SK-N-SH treated with all-trans-retinoic acid at 6 μM for 48 hours (cell line): Measurements from ENCODE around the gene TRIM7.

ENCODE experiments used
- ATAC-seq: fragments of 200-7000 bp; cut with Tn5 transposase; 3 replicates; pipeline ENCODE4 v1.9.1; 2020; ENCODE audit warnings: mild to moderate bottlenecking, moderate library complexity
- ARNTL ChIP-seq: fragments of 450-650 bp; formaldehyde crosslinking; IDR thresholded peaks from 2 replicates; pipeline ENCODE4 v1.5.0; 2020; ENCODE audit warnings: low read depth, mild to moderate bottlenecking, moderate library complexity, borderline replicate concordance
- CSRNP3 ChIP-seq: fragments of 250-450 bp; sonication (Bioruptor Pico); IDR thresholded peaks from 2 replicates; pipeline ENCODE4 v1.5.1; 2021; ENCODE audit warnings: mild to moderate bottlenecking, moderate library complexity
- GLIS3 ChIP-seq: fragments of 250-450 bp; sonication (Bioruptor Pico); IDR thresholded peaks from 2 replicates; pipeline ENCODE4 v1.5.0; 2020; ENCODE audit warnings: mild to moderate bottlenecking, moderate library complexity
- ISL1 ChIP-seq: fragments of 250-450 bp; sonication (Bioruptor Pico); IDR thresholded peaks from 2 replicates; pipeline ENCODE4 v2.1.2; 2022; ENCODE audit warnings: mild to moderate bottlenecking, moderate library complexity
- OSR1 ChIP-seq: fragments of 250-450 bp; sonication (Bioruptor Pico); IDR thresholded peaks from 2 replicates; pipeline ENCODE4 v1.8.0; 2022; ENCODE audit warnings: moderate library complexity, mild to moderate bottlenecking, inconsistent platforms
- PATZ1 ChIP-seq: fragments of 250-450 bp; sonication (Bioruptor Pico); IDR thresholded peaks from 2 replicates; pipeline ENCODE4 v1.8.0; 2020; ENCODE audit warnings: mild to moderate bottlenecking, moderate library complexity, borderline replicate concordance
- PPARA ChIP-seq: fragments of 250-450 bp; sonication (Bioruptor Pico); IDR thresholded peaks from 2 replicates; pipeline ENCODE4 v1.5.0; 2020; ENCODE audit warnings: mild to moderate bottlenecking, borderline replicate concordance
- SNAI2 ChIP-seq: fragments of 250-450 bp; sonication (Bioruptor Pico); IDR thresholded peaks from 2 replicates; pipeline ENCODE4 v1.5.0; 2020; ENCODE audit warnings: mild to moderate bottlenecking, moderate library complexity
- TCF4 ChIP-seq: fragments of 250-450 bp; sonication (Bioruptor Pico); IDR thresholded peaks from 2 replicates; pipeline ENCODE4 v1.8.0; 2021; ENCODE audit warnings: mild to moderate bottlenecking, moderate library complexity, borderline replicate concordance
- TOX ChIP-seq: fragments of 250-450 bp; sonication (Bioruptor Pico); IDR thresholded peaks from 2 replicates; pipeline ENCODE4 v1.8.0; 2021; ENCODE audit warnings: mild to moderate bottlenecking, moderate library complexity, borderline replicate concordance
- ZC3H10 ChIP-seq: fragments of 250-450 bp; sonication (Bioruptor Pico); IDR thresholded peaks from 2 replicates; pipeline ENCODE4 v1.5.1; 2021; ENCODE audit warnings: mild to moderate bottlenecking, moderate library complexity
- ZFP3 ChIP-seq: fragments of 250-450 bp; sonication (Bioruptor Pico); IDR thresholded peaks from 2 replicates; pipeline ENCODE4 v1.5.0; 2020; ENCODE audit warnings: mild to moderate bottlenecking, moderate library complexity
- ZFP30 ChIP-seq: fragments of 450-650 bp; formaldehyde crosslinking; IDR thresholded peaks from 2 replicates; pipeline ENCODE4 v1.5.0; 2022; ENCODE audit warnings: mild to moderate bottlenecking, moderate library complexity
- ZNF565 ChIP-seq: fragments of 450-650 bp; formaldehyde crosslinking; conservative IDR thresholded peaks from 2 replicates; pipeline ENCODE4 v1.5.0; 2020; ENCODE audit warnings: low read depth, mild to moderate bottlenecking, moderate library complexity
- ZNF8 ChIP-seq: fragments of 450-650 bp; formaldehyde crosslinking; IDR thresholded peaks from 2 replicates; pipeline ENCODE4 v1.5.0; 2020; ENCODE audit warnings: mild to moderate bottlenecking, moderate library complexity
- TF ChIP-seq, protein P1 (sequence below): fragments of 250-450 bp; sonication (Bioruptor Pico); IDR thresholded peaks from 2 replicates; pipeline ENCODE4 v1.5.0; 2020; ENCODE audit warnings: mild to moderate bottlenecking, moderate library complexity
- TF ChIP-seq, protein P2 (sequence below): fragments of 250-450 bp; sonication (Bioruptor Pico); IDR thresholded peaks from 2 replicates; pipeline ENCODE4 v1.8.0; 2021; ENCODE audit warnings: low read depth, mild to moderate bottlenecking, moderate library complexity, borderline replicate concordance

Gene TRIM7

DNA sequence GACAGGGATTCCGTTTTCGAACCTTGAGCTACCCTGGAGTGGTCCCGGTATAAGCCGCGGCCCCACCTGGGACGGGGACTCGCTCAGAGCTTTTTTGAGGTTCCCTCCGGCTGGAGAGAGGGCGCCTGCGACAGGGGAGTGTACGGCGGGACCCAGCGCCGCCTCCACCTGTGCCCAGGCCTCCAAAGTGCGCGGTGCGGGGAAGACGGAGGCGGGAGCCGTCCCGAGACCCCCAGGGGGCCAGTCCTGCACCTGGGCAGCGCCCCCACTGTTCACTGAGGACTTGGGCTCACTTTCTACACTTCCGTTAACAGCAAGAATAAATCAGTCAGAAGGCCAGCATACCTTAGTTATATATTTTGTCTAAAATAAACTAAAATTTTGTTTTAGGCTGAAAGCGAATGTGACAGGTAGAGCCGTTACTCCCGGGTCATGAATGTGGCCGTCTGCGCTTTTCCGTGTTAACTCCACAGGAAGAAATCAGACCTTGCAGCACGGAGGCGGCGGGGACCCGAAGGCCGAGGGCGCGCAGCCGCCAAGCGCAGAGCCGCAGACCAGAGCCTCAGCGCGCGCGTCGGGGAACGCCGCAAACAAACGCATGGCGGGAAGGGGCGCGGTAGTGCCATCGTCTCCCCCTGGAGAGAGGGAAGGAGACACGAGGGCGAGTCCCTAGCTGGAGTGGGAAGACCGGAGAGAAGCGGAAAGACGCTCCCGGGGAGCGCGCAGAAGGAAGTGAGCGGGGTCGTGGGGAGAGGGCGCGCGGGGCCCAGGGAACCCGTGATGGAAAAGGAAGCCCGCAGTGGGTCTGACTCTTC lies 14.1 kb downstream of the TRIM7 start:
- ATAC-seq = peak; percentile 23
- TF ChIP-seq ARNTL (CRISPR knock-in tag) = no peak
- TF ChIP-seq GLIS3 (CRISPR knock-in tag) = no peak
- no peak for TF ChIP-seq ZNF565 (CRISPR knock-in tag)
- no peak for TF ChIP-seq CSRNP3 (CRISPR knock-in tag)
- no peak for TF ChIP-seq ZNF8 (CRISPR knock-in tag)
- no peak for TF ChIP-seq TCF4 (CRISPR knock-in tag)
- no peak for TF ChIP-seq ZFP3 (CRISPR knock-in tag)
- TF ChIP-seq, protein P1, sequence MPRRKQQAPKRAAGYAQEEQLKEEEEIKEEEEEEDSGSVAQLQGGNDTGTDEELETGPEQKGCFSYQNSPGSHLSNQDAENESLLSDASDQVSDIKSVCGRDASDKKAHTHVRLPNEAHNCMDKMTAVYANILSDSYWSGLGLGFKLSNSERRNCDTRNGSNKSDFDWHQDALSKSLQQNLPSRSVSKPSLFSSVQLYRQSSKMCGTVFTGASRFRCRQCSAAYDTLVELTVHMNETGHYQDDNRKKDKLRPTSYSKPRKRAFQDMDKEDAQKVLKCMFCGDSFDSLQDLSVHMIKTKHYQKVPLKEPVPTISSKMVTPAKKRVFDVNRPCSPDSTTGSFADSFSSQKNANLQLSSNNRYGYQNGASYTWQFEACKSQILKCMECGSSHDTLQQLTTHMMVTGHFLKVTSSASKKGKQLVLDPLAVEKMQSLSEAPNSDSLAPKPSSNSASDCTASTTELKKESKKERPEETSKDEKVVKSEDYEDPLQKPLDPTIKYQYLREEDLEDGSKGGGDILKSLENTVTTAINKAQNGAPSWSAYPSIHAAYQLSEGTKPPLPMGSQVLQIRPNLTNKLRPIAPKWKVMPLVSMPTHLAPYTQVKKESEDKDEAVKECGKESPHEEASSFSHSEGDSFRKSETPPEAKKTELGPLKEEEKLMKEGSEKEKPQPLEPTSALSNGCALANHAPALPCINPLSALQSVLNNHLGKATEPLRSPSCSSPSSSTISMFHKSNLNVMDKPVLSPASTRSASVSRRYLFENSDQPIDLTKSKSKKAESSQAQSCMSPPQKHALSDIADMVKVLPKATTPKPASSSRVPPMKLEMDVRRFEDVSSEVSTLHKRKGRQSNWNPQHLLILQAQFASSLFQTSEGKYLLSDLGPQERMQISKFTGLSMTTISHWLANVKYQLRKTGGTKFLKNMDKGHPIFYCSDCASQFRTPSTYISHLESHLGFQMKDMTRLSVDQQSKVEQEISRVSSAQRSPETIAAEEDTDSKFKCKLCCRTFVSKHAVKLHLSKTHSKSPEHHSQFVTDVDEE (CRISPR knock-in tag) = no peak
- no peak for TF ChIP-seq ZFP30 (CRISPR knock-in tag)
- no peak for TF ChIP-seq SNAI2 (CRISPR knock-in tag)

DNA sequence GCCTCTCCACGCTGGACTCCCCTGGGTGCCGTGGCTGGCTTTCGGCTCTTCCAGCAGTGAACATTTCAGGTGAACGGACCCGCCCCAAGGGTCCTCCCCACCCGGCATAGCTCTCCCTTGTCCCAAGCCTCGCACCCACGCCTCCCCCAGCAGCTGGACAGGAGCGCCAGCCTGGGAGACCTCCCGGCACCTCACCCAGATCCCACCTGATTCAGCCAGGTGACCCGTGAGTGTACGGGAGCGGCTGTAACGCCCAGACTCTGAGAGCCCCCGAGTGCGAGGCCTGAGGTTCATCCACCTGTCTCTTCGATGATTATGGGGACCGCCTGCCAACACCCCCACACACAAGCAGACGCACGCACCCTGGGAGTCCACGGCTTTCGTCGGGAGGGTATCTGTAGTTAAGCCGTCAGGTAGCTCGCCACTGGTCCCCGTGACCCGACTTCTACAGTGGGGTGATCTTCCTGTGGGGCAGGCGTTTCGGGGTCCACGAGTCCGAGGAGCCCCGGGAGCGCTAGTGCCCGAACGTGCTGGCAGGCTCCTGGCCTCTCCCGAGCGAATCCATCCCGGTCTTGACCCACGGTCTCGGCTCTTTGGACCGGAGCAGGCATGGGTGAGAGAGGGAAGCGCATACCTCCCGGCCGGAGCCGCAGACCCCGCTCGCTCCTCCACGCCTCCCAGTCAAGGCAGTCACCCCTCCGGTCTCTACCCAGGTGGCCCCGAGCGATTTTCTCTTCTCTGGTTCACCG lies 14.9 kb downstream of the TRIM7 start:
- no peak; the same call in 2 of the 3 replicates for ATAC-seq
- TF ChIP-seq ISL1 (CRISPR knock-in tag) (no peak), OSR1 (CRISPR knock-in tag) (no peak), ZC3H10 (CRISPR knock-in tag) (no peak), ZNF8 (CRISPR knock-in tag) (no peak), PPARA (CRISPR knock-in tag) (no peak), GLIS3 (CRISPR knock-in tag) (no peak), PATZ1 (CRISPR knock-in tag) (no peak), SNAI2 (CRISPR knock-in tag) (no peak)
- TF ChIP-seq, protein P2, sequence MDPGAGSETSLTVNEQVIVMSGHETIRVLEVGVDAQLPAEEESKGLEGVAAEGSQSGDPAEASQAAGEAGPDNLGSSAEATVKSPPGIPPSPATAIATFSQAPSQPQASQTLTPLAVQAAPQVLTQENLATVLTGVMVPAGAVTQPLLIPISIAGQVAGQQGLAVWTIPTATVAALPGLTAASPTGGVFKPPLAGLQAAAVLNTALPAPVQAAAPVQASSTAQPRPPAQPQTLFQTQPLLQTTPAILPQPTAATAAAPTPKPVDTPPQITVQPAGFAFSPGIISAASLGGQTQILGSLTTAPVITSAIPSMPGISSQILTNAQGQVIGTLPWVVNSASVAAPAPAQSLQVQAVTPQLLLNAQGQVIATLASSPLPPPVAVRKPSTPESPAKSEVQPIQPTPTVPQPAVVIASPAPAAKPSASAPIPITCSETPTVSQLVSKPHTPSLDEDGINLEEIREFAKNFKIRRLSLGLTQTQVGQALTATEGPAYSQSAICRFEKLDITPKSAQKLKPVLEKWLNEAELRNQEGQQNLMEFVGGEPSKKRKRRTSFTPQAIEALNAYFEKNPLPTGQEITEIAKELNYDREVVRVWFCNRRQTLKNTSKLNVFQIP (CRISPR knock-in tag) = no peak

DNA sequence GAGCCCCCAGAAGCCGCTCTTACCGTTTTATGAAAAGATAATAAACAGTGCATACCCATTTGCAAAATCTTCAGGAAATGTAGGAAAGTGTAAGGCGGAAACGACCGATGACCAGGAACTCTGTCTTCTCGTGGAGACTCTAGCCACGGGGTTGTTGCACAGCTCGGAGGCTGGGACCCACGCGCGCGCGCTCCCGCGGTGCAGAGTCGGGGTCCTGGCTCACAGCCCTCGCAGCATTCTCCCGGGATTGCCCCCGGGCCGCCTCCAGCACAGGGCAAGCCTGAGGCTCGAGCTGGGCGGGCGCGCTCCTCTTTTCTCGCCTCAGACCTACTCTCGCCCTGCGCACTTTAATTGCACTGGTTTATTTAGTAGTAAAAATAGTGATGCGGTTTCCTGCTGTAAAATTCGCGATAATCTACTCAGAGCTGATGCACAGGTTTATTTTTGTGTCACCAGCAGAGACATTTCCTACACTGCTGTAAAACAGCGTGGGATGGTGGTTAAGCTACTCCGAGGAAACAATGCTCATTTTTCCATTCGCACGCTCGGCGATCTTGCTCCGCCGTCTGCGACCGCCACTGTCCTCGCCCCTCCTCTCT lies 15.5 kb downstream of the TRIM7 start:
- TF ChIP-seq, protein P2 (CRISPR knock-in tag) = no peak
- TF ChIP-seq GLIS3 (CRISPR knock-in tag) (no peak), TOX (CRISPR knock-in tag) (no peak), ZFP3 (CRISPR knock-in tag) (no peak), SNAI2 (CRISPR knock-in tag) (no peak), PPARA (CRISPR knock-in tag) (no peak)
- peak; percentile 6 for ATAC-seq
